ENCODE measurements around the gene SSUH2. TPM values are rescaled to one million over a fixed set of nuclear protein-coding genes. Genes with fewer than 3 reads are reported as not detected.

Gene SSUH2
- total and polyA plus RNA-seq, 12 donors = 0.12 to 1.3 (median 0.61) TPM; not detected in 3

- Histone ChIP-seq H3K4me1 (replicated peaks in 1 of 2) (no peaks in the 10 kb centered on the region), H3K4me3 (no peak overlapping the region), H3K9me3 (replicated peaks in 1 of 3) (no peaks in the 10 kb centered on the region), H3K36me3 (replicated peaks in 1 of 2) (no peaks in the 10 kb centered on the region), H3K27ac (no peak overlapping the region), H3K27me3 (no peaks in the 10 kb centered on the region)
- intact Hi-C loops (cut with DNase I) = no loop called here
- no peak for DNase-seq
- 84 to 90% (median 87%) methylated on average over 19 of the region's 19 CpGs for WGBS, 4 donors
- no peak for TF ChIP-seq POLR2A (IDR thresholded peaks at IDR 0.05)
- TF ChIP-seq, protein P1, sequence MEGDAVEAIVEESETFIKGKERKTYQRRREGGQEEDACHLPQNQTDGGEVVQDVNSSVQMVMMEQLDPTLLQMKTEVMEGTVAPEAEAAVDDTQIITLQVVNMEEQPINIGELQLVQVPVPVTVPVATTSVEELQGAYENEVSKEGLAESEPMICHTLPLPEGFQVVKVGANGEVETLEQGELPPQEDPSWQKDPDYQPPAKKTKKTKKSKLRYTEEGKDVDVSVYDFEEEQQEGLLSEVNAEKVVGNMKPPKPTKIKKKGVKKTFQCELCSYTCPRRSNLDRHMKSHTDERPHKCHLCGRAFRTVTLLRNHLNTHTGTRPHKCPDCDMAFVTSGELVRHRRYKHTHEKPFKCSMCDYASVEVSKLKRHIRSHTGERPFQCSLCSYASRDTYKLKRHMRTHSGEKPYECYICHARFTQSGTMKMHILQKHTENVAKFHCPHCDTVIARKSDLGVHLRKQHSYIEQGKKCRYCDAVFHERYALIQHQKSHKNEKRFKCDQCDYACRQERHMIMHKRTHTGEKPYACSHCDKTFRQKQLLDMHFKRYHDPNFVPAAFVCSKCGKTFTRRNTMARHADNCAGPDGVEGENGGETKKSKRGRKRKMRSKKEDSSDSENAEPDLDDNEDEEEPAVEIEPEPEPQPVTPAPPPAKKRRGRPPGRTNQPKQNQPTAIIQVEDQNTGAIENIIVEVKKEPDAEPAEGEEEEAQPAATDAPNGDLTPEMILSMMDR (IDR thresholded peaks at IDR 0.05) = no peak
Observed at GRCh38 chr3:8627201-8627940, 17.2 kb downstream of the SSUH2 start.

GRCh38 chr3:8625991-8626390, 18.6 kb downstream of the SSUH2 start:
- TF ChIP-seq, protein P1 (IDR thresholded peaks at IDR 0.05) = no peak
- TF ChIP-seq POLR2A (IDR thresholded peaks at IDR 0.05) = no peak
- intact Hi-C loops (cut with DNase I) = no loop called here
- no peak overlapping the region for H3K4me3 ChIP-seq
- no peak for DNase-seq
- no peaks in the 10 kb centered on the region for H3K4me1 ChIP-seq (replicated peaks in 1 of 2)
- WGBS, 4 donors = 80 to 91% (median 88%) methylated on average over 2 to 3 of the region's 3 CpGs
- H3K36me3 ChIP-seq (replicated peaks in 1 of 2) = no peaks in the 10 kb centered on the region
- no peak overlapping the region for H3K27ac ChIP-seq
- H3K9me3 ChIP-seq (replicated peaks in 1 of 3) = no peaks in the 10 kb centered on the region
- H3K27me3 ChIP-seq = no peaks in the 10 kb centered on the region

DNA sequence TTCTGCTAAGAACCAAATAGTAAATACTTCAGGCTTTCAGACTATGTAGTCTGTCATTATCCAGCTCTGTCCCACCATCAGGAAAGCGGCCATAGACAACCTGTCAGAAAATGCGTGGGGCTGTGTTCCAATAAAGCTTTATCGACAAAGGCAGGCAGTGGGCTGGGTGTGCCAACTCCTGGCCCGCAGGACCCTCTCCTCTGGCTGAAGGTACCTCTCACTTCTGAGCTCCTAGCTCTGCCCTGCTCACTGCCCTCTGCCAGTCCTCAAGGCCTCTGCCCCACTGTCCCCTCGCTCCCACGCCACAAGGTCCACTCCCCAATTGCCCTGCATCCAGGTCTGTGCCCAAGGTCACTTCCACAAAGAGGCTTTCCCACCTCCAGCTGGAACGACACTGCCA, 20.0 kb downstream of the SSUH2 start:
- H3K4me1 ChIP-seq (replicated peaks in 1 of 2) = no peaks in the 10 kb centered on the region
- no peak overlapping the region for H3K4me3 ChIP-seq
- WGBS, 4 donors = 92 to 94% (median 92%) methylated on average over 4 to 7 of the region's 7 CpGs
- peak in 1 of 7 donors; percentile 42 for DNase-seq
- no peaks in the 10 kb centered on the region for H3K27me3 ChIP-seq
- intact Hi-C loops (cut with DNase I) = loop anchor here in 1 of 2 donors (5.0 kb wide), 1 partner anchor 182 kb away; no protein-coding TSS in a partner anchor
- H3K9me3 ChIP-seq (replicated peaks in 1 of 3) = no peaks in the 10 kb centered on the region
- TF ChIP-seq, protein P1 (IDR thresholded peaks at IDR 0.05) = no peak
- TF ChIP-seq POLR2A (IDR thresholded peaks at IDR 0.05) = no peak
- no peak overlapping the region for H3K27ac ChIP-seq
- H3K36me3 ChIP-seq (replicated peaks in 1 of 2) = no peaks in the 10 kb centered on the region

- TF ChIP-seq, protein P1 (IDR thresholded peaks at IDR 0.05) = no peak
- TF ChIP-seq POLR2A (IDR thresholded peaks at IDR 0.05) = no peak
- intact Hi-C loops (cut with DNase I) = loop anchor here in 1 of 2 donors (5.0 kb wide), 1 partner anchor 181 kb away; no protein-coding TSS in a partner anchor
- WGBS, 4 donors = 76 to 87% (median 83%) methylated on average over 14 of the region's 14 CpGs
Observed at GRCh38 chr3:8623741-8624140, 20.9 kb downstream of the SSUH2 start.

More at GRCh38 chr3:8623741-8624140, 20.9 kb downstream of the SSUH2 start:
- H3K27ac ChIP-seq = no peak overlapping the region
- H3K36me3 ChIP-seq (replicated peaks in 1 of 2) = no peaks in the 10 kb centered on the region
- DNase-seq = peak in 1 of 7 donors; percentile 43
- H3K27me3 ChIP-seq = no peaks in the 10 kb centered on the region
- no peak overlapping the region for H3K4me3 ChIP-seq
- no peaks in the 10 kb centered on the region for H3K4me1 ChIP-seq (replicated peaks in 1 of 2)
- no peaks in the 10 kb centered on the region for H3K9me3 ChIP-seq (replicated peaks in 1 of 3)

Data from adrenal gland (tissue), 12 donors.